BLaER1 treated with 17β-estradiol and CSF1 and Interleukin-3, amounts not matched to agents 10 nM and 100 nM (cell line): Measurements from ENCODE around the gene MRPS12.
A peak's percentile ranks its signal among the peaks of the same experiment; 100 is the strongest.
"Not testable (repeated sequence)": the region's sequence is repeated elsewhere in the genome, so short reads cannot be mapped to it uniquely, and the experiment has no call there.

Experiments
- H3K27ac ChIP-seq, 11 experiments: shearing (Covaris generic); formaldehyde crosslinking; 2 replicates each; pipeline ENCODE4 v1.8.1; 2022
- H3K27me3 ChIP-seq, 11 experiments: shearing (Covaris generic); formaldehyde crosslinking; 2 replicates each; pipeline ENCODE4 v1.8.1; 2022
- H3K36me3 ChIP-seq, 11 experiments: shearing (Covaris generic); formaldehyde crosslinking; 2 replicates each; pipeline ENCODE4 v1.8.1; 2022
- H3K4me1 ChIP-seq, 10 experiments: shearing (Covaris generic); formaldehyde crosslinking; 2 replicates each; pipeline ENCODE4 v1.8.1; 2022
- H3K4me2 ChIP-seq, 11 experiments: shearing (Covaris generic); formaldehyde crosslinking; 2 replicates each; pipeline ENCODE4 v1.8.1; 2022
- H3K4me3 ChIP-seq, 10 experiments: shearing (Covaris generic); formaldehyde crosslinking; 2 replicates each; pipeline ENCODE4 v1.8.1; 2022
- H3K9ac ChIP-seq, 11 experiments: shearing (Covaris generic); formaldehyde crosslinking; 2 replicates each; pipeline ENCODE4 v1.8.1; 2022
- H3K9me3 ChIP-seq, 11 experiments: shearing (Covaris generic); formaldehyde crosslinking; replicated peaks in 1 of 11; 2 replicates each; pipeline ENCODE4 v1.8.1; 2022
- H4K20me1 ChIP-seq, 11 experiments: shearing (Covaris generic); formaldehyde crosslinking; 2 replicates each; pipeline ENCODE4 v1.8.1; 2022
- Cebpa-rat ChIP-seq, 11 experiments: shearing (Covaris generic); IDR thresholded peaks; 2 replicates each; pipeline ENCODE4 v1.8.1; 2022

MRPS12 gene

DNA sequence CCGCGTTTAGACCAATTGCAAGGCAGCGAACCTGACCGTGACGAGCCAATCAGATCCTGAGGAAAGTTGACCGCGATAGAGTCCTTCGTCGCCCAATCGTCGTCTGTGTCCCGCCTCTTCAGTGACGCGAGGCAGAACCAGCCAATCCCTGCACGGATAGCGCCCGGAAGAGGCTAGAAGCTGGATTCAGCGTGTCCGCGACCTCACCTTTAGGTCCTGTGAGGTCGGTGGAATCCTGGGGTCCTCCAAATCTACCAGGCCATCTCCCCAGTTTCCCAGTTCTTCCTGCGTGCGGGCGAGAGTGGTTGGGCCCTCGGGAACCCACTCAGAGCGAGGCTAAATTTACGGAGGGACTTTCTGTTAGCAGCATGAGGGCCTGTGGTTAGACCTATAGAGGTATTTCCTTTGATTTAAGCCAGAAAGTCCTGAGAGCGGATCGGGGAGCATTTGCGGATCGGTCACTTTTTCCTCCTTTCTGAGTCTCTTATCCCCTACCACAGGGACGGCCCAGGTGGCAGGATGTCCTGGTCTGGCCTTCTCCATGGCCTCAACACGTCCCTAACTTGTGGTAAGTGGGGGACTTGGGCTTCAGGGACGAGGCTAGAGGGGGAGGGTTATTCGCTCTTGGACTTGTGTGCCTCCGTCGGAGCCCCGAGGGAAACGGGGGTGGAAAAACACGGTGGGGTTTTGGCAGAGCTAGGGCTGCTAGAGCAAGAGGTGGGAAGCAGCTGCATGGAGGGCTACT, at the start of gene MRPS12:
TSS of gene MRPS12 (plus strand) at position 169 of the 745 bp plus-strand sequence. CDS start at position 520, 351 bp downstream.
- peak within 1 kb of the TSS; percentile 80 to 91 (median 86) for H3K4me3 ChIP-seq

GRCh38 chr19:38883286-38883685, 47.5 kb upstream of the MRPS12 start:
- Histone ChIP-seq H3K4me2 (peak overlapping the region in 8 of 11 experiments; percentile 26 to 69 (median 51); a peak in 13 of 22 replicates), H3K4me1 (peaks cover 14 to 64% (median 51%) of the 10 kb centered on the region in 10 experiments), H3K27ac (peak overlapping the region in 2 of 11 experiments; percentile 28 to 42; a peak in 4 of 22 replicates), H3K27me3 (no peaks in the 10 kb centered on the region), H4K20me1 (no peaks in the 10 kb centered on the region), H3K9me3 (no peaks in the 10 kb centered on the region), H3K4me3 (no peak overlapping the region), H3K36me3 (peaks cover 0 to 60% (median 23%) of the 10 kb centered on the region in 11 experiments; a peak in 20 of 22 replicates), H3K9ac (peak overlapping the region in 2 of 11 experiments; percentile 3 to 38; a peak in 3 of 22 replicates)
- TF ChIP-seq Cebpa-rat (IDR thresholded peaks at IDR 0.05) = no peak

More for the DNA sequence above, at the start of gene MRPS12:
- Histone ChIP-seq H3K27me3 (no peaks in the 10 kb centered on the region), H3K27ac (peak within 1 kb of the TSS; percentile 70 to 92 (median 89)), H3K4me2 (peak within 1 kb of the TSS; percentile 79 to 97 (median 94)), H3K36me3 (peaks cover 37 to 67% (median 55%) of the 10 kb centered on the region in 11 experiments), H3K4me1 (peaks cover 26 to 38% (median 30%) of the 10 kb centered on the region in 10 experiments), H3K9ac (peak within 1 kb of the TSS; percentile 84 to 92 (median 88)), H4K20me1 (peaks cover 0 to 51% (median 7%) of the 10 kb centered on the region in 11 experiments; a peak in 10 of 22 replicates), H3K9me3 (peaks cover 17 to 39% (median 33%) of the 10 kb centered on the region in 11 experiments)
- TF ChIP-seq Cebpa-rat (IDR thresholded peaks at IDR 0.05) = no peak

DNA sequence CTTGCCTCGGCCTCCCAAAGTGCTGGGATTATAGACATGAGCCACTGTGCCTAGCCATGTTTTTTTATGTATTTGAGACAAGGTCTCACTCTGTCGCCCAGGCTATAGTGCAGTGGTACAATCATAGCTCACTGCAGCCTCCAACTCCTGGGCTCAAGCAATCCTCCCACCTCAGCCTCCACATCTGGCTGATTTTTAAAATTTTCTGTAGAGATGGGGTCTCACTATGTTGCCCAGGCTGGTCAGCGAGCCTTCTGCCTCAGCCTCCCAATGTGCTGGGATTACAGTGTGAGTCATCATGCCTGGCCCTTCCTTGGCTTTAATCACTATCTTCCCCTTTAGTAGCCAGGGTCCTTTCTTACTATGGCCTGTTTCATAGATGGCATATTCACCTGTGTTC, 46.1 kb upstream of the MRPS12 start:
- not testable (repeated sequence) for H3K9me3 ChIP-seq, H3K4me3 ChIP-seq, H3K27me3 ChIP-seq, H3K27ac ChIP-seq, H4K20me1 ChIP-seq, H3K9ac ChIP-seq, H3K4me2 ChIP-seq
- Histone ChIP-seq H3K36me3 (peaks cover 13 to 74% (median 37%) of the 10 kb centered on the region in 11 experiments), H3K4me1 (peaks cover under 1 to 57% (median 45%) of the 10 kb centered on the region in 10 experiments; a peak in 17 of 20 replicates)

GRCh38 chr19:38888876-38889275, 41.9 kb upstream of the MRPS12 start:
- no peak for TF ChIP-seq Cebpa-rat (IDR thresholded peaks at IDR 0.05)
- Histone ChIP-seq H4K20me1 (peaks cover 0 to 7% (median 0%) of the 10 kb centered on the region in 11 experiments; a peak in 2 of 22 replicates), H3K4me2 (peak overlapping the region in 4 of 11 experiments; percentile 16 to 43 (median 34); a peak in 4 of 22 replicates), H3K4me1 (peaks cover 0 to 28% (median 22%) of the 10 kb centered on the region in 10 experiments; a peak in 16 of 20 replicates), H3K27me3 (no peaks in the 10 kb centered on the region), H3K4me3 (no peak overlapping the region), H3K9me3 (no peaks in the 10 kb centered on the region), H3K27ac (no peak overlapping the region), H3K36me3 (peaks cover 18 to 82% (median 48%) of the 10 kb centered on the region in 11 experiments), H3K9ac (peak overlapping the region in 1 of 11 experiments; percentile 10; a peak in 1 of 22 replicates)

DNA sequence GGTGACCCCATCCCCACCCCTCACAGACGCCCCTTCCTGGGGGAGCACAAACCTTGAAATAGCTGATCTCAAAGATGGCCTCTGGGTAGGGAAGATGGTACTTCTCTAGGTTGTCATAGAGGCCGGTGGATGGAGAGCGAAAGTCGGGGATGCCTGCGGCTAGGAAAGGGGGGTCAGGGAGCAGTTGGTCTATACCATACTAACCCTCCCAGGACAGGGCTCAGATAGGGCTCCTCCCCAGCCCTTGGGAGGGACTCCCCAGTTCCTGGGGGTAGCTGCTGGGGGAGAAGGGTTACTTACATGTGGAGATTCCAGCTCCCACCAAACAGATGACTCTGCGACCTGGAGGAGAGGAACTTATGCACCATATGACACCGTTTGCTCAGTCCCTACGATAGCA, 40.9 kb upstream of the MRPS12 start:
- H3K4me1 ChIP-seq = peaks cover 6 to 36% (median 30%) of the 10 kb centered on the region in 10 experiments; a peak in 18 of 20 replicates
- H3K4me3 ChIP-seq = no peak overlapping the region
- no peaks in the 10 kb centered on the region for H3K9me3 ChIP-seq
- H3K27me3 ChIP-seq = no peaks in the 10 kb centered on the region
- peaks cover 18 to 84% (median 48%) of the 10 kb centered on the region in 11 experiments for H3K36me3 ChIP-seq
- peaks cover 0 to 17% (median 0%) of the 10 kb centered on the region in 11 experiments; a peak in 6 of 22 replicates for H4K20me1 ChIP-seq
- no peak overlapping the region for H3K9ac ChIP-seq
- H3K27ac ChIP-seq = no peak overlapping the region
- no peak for TF ChIP-seq Cebpa-rat (IDR thresholded peaks at IDR 0.05)
- no peak overlapping the region for H3K4me2 ChIP-seq

DNA sequence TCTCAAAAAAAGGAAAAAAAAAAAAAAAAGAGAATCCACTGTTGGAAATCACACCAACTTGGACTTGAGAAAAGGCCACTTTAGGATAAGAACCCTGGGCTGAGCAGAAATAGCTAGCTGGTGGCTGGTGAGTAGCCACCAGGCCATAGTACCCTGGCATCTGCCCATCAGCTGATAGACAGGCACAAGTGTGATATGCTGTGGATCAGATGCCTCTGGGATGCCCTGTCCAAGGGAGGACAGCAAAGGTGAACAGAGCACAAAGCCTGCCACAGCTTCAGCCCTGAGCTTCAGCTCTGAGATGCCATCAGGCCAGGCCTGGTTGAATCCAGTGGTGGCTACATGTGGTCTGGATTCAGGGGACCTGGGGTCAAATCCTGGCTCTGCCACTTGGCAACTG, 40.1 kb upstream of the MRPS12 start:
- Histone ChIP-seq H3K4me2 (no peak overlapping the region), H3K27me3 (no peaks in the 10 kb centered on the region), H3K27ac (no peak overlapping the region), H3K4me3 (no peak overlapping the region), H3K36me3 (peaks cover 18 to 79% (median 48%) of the 10 kb centered on the region in 11 experiments), H4K20me1 (peaks cover 0 to 23% (median 0%) of the 10 kb centered on the region in 11 experiments; a peak in 7 of 22 replicates), H3K9ac (0 out of 22 replicates have a peak overlapping the region, but pooled peaks of 1 of the 11 experiments have one; percentile 14), H3K9me3 (no peaks in the 10 kb centered on the region), H3K4me1 (peaks cover 15 to 45% (median 39%) of the 10 kb centered on the region in 10 experiments)
- no peak for TF ChIP-seq Cebpa-rat (IDR thresholded peaks at IDR 0.05)

DNA sequence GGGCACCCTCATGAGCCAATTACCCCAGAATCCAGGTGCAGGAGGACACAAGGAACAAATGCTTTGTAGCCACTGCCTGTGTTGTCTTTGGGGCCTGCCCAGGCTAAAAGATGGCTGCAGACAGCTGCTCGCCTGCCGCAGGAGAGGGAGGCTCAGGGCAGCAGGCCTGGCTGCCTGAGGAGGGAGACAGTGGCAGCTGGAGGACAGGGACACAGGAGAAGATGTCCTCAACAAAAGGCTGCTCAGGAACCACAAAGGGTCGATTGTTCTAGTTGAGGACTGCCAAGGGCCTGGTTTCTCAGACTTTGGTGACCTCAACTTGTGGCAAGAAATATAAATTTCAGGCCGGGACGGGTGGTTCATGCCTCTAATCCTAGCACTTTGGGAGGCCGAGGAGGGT, 39.0 kb upstream of the MRPS12 start:
- Histone ChIP-seq H3K4me2 (no peak overlapping the region), H4K20me1 (peaks cover 0 to 28% (median 2%) of the 10 kb centered on the region in 11 experiments; a peak in 8 of 22 replicates), H3K27me3 (no peaks in the 10 kb centered on the region), H3K9me3 (no peaks in the 10 kb centered on the region), H3K4me1 (peaks cover 24 to 56% (median 50%) of the 10 kb centered on the region in 10 experiments), H3K9ac (no peak overlapping the region), H3K4me3 (no peak overlapping the region), H3K27ac (no peak overlapping the region), H3K36me3 (peaks cover 18 to 74% (median 47%) of the 10 kb centered on the region in 11 experiments)
- no peak for TF ChIP-seq Cebpa-rat (IDR thresholded peaks at IDR 0.05)

DNA sequence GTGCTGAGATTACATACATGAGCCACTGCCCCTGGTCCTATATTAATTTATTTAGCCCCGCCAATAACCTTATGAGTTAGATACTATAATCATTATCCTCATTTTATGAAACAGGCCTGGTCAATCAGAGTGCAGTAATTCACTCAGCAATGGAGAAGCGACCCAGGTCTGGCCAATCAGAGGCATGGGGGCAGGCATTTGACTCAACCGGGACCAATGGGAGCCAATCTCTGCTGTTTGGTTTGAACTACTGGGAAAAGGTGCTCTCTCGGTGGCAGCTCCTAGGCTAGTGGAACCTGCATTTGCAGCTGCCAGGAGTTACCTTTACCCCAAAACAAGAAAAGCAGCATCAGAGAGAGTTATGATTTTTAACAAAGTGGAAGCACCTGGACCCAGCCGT, 37.9 kb upstream of the MRPS12 start:
- Histone ChIP-seq H3K36me3 (peaks cover 18 to 66% (median 45%) of the 10 kb centered on the region in 11 experiments), H3K4me2 (peak overlapping the region in 6 of 11 experiments; percentile 81 to 97 (median 90); a peak in 11 of 22 replicates), H3K27ac (peak overlapping the region in 1 of 11 experiments; percentile 77; a peak in 2 of 22 replicates), H3K4me1 (peaks cover 35 to 65% (median 61%) of the 10 kb centered on the region in 10 experiments), H3K4me3 (no peak overlapping the region), H3K27me3 (no peaks in the 10 kb centered on the region), H4K20me1 (peaks cover 0 to 33% (median 3%) of the 10 kb centered on the region in 11 experiments; a peak in 8 of 22 replicates), H3K9me3 (no peaks in the 10 kb centered on the region), H3K9ac (peak overlapping the region in 2 of 11 experiments; percentile 41 to 48; a peak in 3 of 22 replicates)
- TF ChIP-seq Cebpa-rat (IDR thresholded peaks at IDR 0.05) = no peak

DNA sequence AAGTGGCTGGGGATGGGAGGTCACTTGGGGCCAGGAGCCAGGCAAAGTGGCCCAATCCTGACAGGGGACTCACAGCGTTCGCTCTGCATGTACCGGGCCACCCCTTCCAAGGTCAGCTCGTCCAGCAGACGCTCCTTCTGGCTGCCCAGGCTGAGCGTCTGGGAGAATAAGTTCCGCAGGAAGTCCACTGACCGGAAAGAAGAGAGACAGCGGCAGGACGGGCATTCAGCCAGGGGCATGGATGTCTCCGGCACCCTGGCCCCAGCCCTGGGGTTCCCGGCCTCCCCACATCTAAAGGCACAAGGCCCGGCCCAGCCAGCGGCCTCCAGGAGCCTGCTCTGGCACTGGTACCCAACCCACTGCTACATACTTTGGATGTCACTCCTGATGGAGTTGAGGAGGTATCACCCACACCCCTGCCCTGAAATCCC, 37.4 kb upstream of the MRPS12 start:
- Histone ChIP-seq H3K4me3 (no peak overlapping the region), H3K9me3 (no peaks in the 10 kb centered on the region), H4K20me1 (peaks cover 0 to 38% (median 3%) of the 10 kb centered on the region in 11 experiments; a peak in 8 of 22 replicates), H3K9ac (peak overlapping the region in 4 of 11 experiments; percentile 33 to 48 (median 37); a peak in 5 of 22 replicates), H3K4me1 (peaks cover 40 to 67% (median 62%) of the 10 kb centered on the region in 10 experiments), H3K36me3 (peaks cover 18 to 61% (median 40%) of the 10 kb centered on the region in 11 experiments), H3K4me2 (peak overlapping the region in 8 of 11 experiments; percentile 15 to 97 (median 86); a peak in 14 of 22 replicates), H3K27ac (peak overlapping the region in 3 of 11 experiments; percentile 66 to 77 (median 76); a peak in 7 of 22 replicates), H3K27me3 (no peaks in the 10 kb centered on the region)
- TF ChIP-seq Cebpa-rat (IDR thresholded peaks at IDR 0.05) = no peak
